ENCODE data around the gene SYT1.

Gene SYT1

GRCh38 chr12:79301181-79301580 is 436.6 kb downstream of the SYT1 start:
- DNase-seq, result no peak

DNA sequence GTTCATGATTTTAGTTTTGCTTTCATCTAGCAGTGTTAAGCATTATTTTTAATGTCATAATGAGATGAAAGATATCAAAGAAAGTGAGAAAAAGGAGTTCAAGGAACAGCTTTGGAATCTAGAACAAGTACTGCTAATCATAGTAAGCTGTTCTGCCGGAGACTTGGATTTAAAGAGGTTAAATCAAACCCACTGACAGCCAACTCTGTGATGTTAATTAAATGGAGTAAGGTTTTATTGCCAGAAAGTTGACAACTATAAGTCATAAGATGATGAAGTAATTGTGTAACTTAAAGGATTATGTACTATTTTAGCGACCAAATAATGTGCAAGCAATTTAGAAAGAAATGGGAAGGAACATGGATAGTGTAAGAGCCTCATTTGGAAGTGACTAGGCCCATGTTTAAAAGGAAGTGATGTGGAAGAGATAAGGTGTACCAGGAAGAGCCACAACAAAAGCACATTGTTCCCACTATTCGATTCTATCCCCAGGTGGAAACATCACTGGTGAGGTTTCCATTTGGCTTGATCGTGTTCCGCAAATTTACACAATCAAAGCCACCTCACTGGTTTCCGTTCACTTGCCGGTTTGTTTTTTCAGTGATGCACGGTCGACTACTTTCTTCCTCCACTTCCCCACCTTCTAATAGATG is 437.7 kb downstream of the SYT1 start:
- no peak for DNase-seq

DNA sequence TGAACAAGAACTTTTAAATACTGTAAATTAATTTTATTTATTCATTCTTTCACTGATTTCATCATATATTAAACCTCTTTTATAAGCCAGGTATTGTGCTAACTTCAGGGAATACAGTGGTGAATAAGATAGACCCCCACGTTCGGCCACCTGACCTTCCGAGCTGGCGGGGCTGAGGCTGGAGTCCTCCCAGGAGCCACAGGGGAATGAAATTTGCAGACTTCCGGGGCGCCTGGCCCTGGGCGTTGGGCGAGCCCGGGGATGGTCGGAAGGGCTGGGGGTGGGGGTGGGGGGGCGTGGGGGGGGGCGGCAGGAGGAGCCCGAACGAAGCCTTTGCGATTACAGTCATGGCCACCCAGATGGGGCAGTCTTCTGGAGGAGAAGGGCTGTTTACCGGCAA is 442.8 kb downstream of the SYT1 start:
- DNase-seq, result no peak

- DNase-seq, result no peak
Observed at GRCh38 chr12:79309039-79309438, 444.5 kb downstream of the SYT1 start.

DNA sequence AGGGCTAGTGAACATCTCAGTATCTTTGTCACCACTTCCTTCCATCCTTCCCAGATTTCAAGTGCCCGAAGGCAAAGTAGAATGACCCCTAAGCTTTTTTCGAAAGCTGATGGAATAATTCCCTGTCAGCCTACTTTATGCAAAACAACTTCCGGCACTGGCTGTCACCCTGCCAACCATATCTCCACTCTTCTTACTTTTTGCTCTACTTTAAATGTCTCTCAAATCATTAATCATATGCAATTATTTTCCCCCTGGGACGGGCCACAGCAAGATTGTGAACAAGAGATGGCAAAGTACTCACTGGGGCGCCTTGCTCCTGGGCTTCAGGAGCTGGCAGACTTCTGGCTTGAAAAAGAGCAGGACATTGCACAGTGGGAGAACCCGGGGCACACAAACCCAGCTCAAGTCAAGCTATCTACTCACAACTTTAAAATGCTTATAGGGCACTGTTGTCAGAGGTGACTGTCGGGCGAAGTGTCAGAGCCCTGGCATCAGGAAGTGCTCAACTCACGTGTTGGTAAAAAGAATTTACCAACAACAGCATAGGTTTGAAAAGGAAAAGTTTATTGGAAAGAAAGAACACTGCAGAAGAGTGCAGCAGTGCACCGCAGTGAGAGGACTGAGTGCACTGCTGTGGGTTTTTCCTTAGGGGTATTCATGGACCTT is 452.7 kb downstream of the SYT1 start:
- DNase-seq, result no peak

DNA sequence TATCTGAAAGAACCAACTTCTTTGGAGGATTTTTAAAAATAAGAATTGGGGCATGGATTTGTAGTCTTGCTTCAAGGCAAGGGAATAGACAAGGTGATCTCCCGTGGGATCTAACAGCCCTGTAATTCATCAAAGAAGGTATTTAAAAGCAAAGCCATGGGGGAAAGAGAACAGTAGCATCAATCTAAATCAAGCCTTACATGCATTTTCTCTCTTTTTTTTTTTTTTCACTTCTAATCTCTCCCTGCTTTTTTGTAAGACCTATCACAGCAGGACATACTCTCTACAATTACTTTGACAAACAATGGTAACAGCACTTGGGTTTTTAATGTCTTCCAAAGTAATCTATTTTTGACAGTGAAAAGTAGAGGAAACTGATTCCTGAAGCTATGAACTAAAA is 458.3 kb downstream of the SYT1 start:
- no peak for DNase-seq

GRCh38 chr12:79324571-79324970 is 460.0 kb downstream of the SYT1 start:
- no peak for DNase-seq

- DNase-seq, result no peak
Observed at GRCh38 chr12:79326222-79326621, 461.6 kb downstream of the SYT1 start.

DNA sequence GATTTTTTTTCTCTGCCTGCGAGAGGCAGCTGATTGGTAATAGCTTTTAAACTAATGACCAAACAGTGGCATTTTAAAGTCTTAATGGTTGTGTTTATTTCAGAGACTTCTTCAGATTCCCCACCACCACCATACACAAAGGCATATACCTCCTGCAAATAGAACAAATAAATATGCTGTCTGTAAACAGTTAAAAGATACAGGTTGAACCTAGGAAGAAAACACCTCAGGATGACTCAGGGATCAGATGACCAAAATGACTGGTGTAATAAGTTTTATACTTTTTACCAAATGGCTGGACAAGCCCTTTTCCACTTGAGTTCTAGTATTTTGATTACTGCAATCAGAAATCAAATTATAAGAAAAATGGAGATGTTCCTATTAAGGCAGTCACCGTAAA is 462.1 kb downstream of the SYT1 start:
- no peak for DNase-seq

DNA sequence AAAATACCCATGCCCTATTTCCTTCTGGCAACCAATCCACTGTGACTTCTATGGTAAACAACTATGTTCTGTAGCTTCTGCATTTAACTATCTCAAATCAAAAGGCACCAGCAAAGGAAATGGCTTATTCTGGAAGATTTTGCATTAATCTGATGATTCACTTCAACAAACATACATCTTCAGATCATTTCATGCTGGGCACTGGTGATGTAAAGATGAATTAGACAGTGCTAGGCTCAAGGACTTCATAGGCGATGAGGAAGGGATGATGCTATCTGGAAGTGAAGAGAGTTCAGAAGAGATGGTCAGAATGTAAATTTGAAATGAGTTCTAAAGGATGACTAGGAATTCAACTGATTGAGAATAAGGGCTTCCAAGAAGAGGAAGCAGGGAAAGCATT is 462.9 kb downstream of the SYT1 start:
- no peak for DNase-seq

DNA sequence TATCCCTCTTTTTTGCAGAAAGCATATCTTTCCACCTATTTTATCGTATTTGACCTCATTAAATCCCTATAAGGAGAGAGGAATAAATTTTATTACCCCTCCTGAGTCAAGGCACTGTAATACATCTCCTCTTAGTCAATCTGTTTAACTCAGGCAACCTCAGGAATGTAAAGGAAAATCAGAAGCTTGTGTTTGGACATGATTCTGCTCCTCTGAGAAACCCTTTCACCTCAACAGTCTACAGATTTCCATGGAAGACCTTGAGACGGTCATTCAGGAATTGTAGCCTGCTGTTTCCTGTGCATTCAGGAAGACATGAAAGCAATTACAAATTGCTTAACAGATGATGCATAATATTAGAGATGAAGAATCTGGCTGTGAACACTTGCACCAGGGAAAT is 465.4 kb downstream of the SYT1 start:
- no peak for DNase-seq

DNA sequence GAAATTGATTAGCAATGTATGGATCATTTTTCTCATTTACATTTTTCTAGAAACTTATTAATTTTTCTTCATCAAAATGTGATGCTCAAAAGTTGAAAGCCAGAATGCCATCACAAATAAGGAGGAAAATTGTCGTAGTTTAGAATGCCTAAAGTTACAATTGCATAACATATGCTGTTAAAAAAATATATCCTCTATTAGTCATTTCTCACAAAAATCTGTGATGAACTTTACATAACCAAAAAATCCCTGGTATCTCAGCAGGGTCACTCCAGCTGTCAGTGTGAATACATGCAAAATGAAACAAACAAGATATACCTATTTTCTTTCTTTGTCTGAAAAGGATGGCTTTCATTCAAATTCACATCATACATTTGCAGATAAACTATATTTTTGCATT is 467.3 kb downstream of the SYT1 start:
- no peak for DNase-seq

DNA sequence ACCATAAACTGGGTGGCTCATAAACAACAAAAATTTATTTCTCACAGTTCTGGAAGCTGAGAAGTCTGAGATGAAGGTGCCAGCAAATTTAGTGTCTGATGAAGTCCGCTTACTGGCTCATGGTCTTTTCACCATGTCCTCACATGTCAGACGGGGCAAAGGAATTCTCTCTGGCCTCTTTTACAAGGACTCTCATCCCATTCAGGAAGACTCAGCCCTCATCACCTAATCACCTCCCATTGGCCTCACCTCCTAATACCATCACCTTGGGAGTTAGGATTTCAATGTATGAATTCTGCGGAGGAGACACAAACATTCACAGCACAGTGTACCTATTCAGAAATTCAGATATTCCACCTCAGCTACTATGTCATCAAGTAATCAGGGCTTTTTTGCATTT is 468.6 kb downstream of the SYT1 start:
- no peak for DNase-seq

DNA sequence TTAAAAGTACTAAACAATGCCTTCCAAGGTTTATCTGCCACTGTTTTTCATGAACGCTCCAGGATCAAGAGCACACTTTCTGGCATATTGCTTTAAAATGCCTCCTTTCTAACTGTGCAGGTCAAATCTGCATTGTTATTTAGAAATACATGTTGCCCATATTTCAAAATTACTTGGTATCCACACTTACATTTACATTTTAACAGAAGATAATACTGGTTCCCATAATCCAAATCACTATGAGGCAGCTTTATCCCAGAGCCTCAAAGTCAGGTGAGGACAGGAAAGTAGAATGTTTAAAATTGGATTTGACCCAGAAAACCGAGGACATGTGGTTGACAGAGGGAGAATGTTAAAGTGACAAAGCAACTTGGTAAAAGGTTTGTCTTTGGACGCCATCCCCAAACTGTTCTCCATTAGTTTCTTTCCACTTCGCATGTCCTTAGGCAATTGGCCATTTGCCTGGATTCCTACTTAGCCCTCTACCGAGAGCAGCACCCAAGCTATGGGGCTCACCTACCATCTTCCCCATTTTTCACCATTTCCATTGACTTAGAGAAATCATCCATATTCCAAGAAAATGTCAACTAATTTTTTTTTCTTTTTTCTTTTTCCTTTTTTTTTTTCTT is 473.2 kb downstream of the SYT1 start:
- no peak for DNase-seq

GRCh38 chr12:79344855-79345847 is 480.6 kb downstream of the SYT1 start:
- DNase-seq, result no peak

- no peak for DNase-seq
Observed at GRCh38 chr12:79347866-79348265, 483.3 kb downstream of the SYT1 start.

DNA sequence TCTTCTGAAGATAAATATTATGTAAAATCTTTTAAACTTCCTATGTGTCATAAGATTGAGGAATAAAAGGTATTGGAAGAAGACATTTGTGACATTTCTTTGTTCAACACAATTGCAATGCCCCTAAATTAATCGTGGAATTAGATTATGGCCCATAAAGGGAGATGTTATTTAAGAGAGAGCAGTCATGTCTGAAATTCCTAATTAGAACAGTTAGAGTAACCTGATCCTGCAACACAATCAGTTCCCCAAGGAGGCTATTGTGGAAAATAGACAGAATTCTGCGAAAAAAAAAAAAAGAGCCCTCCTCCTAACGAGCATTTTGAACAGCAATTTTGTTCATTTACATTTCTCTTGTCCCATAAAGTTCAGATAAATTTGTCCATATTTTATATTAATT is 486.7 kb downstream of the SYT1 start:
- DNase-seq, result no peak

DNA sequence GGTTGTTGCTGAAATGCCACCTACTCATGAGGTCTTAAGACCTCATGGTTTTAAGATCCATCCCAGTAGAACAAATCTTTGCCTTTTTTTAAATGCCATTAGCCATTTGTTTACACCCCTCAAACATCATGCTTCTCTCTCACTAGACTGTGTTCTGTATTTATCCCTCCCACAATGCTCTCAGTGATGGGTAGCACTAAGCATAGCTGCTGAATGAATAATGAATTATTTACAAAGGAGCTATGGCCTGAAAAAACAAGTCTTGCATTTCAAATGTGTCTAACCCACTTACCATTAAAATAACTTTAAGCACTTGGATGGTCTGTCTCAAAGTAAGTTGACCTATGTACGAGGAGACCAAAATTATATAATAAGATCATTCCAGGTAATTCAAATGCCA is 491.6 kb downstream of the SYT1 start:
- DNase-seq, result no peak

- DNase-seq, result no peak
Observed at GRCh38 chr12:79357048-79357447, 492.5 kb downstream of the SYT1 start.

DNA sequence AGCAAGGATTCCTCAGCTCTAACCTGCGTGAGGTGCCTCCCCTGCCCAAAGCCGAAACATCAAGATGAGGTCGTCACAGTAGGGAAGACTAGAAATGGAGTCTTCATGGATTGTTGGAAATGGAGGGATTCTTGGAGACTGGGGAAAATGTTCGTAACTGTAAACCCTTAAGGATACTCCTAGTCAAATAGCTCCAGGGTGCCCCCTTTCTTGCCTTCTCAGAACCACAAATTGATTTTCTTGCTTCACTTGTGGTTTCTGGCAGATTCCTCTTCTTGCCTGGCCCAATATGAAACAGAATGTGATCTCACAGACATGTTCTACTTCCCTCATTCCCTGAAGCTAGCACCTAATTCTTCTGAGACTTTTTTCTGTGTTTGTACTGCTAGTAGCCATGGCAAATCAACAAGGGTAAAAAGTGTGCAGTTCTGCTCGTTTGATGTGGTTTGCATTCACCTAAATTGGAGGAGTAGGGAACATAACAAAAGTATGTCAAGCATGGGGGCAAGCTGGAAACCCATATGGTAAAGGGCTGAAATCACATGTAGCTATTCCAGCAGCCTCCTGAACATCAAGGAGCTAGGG is 494.2 kb downstream of the SYT1 start:
- no peak for DNase-seq

DNA sequence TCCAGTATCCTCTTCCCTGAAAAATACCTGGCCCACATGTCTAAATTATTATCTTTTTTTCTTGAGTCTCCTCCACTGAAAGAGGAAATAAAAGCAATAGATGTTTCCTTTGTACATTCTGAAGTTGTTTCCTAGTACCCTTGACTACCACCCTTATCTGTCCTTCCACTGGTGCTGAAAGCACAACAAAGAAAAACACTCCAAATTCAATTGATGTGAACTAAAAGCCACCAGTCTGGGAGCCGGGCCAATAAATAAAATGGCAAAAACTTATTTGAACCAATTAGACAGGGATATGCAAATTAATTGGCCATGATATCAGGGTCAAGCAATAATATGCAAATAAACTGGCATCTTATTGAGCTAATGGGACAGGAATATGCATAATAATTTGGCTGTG is 495.7 kb downstream of the SYT1 start:
- DNase-seq, result no peak

- no peak for DNase-seq
Observed at GRCh38 chr12:79360936-79361335, 496.4 kb downstream of the SYT1 start.

- no peak for DNase-seq
Observed at GRCh38 chr12:79364197-79364596, 499.6 kb downstream of the SYT1 start.

Data from NCI-H1048 (cell line).